ENCODE measurements around the gene RPIA. TPM values are rescaled to one million over a fixed set of nuclear protein-coding genes. Genes with fewer than 3 reads are reported as not detected.
A peak's percentile ranks its signal among the peaks of the same experiment; 100 is the strongest.
"Not testable (repeated sequence)": the region's sequence is repeated elsewhere in the genome, so short reads cannot be mapped to it uniquely, and the experiment has no call there.

The RPIA gene
- polyA plus RNA-seq, 3 donors, result 29.7 to 35.7 (median 33.1) TPM

GRCh38 chr2:88724643-88725332, 33.3 kb downstream of the RPIA start:
- peak; percentile 31 for DNase-seq

- no peak for DNase-seq
Observed at GRCh38 chr2:88729061-88729745, 37.7 kb downstream of the RPIA start.

- no peak for DNase-seq
Observed at GRCh38 chr2:88733155-88733902, 41.9 kb downstream of the RPIA start.

DNA sequence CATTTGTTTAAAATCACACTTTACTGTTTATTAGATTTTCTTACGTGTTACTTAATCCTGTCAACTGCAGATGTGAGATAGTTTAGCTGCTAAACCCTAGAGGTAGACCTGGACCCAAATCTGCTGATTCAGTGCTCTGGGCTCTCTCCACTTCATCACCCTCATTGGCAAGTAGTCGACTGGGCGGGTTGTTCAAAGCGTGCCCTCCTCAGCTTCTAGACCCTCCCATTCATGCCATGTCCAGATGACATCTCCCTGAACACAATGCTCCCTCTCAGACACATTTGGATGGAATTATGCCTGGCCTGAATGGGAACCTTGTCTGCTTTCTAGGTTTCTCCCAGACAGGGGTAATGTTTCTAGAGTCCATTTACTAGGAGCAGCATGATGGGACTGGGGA, 43.7 kb downstream of the RPIA start:
- no peak for DNase-seq

DNA sequence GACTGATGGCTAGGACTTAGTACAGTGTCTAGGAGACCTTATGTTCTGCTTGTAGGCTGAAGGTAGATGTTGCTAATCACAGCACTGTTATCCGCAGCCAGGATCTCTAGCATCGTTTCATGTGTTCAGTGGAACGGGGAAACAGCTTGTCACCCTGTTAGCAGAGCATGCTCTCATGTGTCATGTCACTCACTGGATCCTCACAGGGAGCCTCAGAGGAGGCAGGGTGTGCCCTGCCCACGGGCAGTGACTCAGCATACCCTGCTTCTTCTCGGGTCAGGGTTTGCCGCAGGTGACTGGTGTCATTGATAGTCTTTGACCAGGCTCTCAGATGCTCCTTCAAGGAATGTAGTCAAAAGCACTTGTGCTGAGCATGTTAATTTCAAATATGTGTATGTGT, 44.4 kb downstream of the RPIA start:
- no peak for DNase-seq

- no peak for DNase-seq
Observed at GRCh38 chr2:88736437-88736836, 45.0 kb downstream of the RPIA start.

DNA sequence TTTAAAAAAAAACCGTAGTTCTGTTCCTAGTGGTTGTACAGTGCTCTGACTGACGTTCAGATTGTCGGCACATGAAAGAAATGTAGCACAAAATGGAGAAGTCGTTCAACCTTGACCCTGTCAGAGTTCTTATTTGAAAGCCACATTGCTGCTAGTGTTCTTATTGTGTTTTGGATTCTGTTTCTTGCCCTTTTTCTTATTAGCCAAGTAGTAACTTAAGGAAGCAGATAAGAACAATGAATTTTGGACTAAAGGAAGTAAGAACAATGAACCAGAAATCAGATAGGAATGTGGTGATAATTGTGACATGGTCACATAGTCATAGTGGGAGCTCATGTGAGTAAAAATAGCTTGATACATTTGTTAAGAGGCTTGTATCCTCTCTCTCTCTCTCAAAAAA, 45.9 kb downstream of the RPIA start:
- DNase-seq, result peak; percentile 9

DNA sequence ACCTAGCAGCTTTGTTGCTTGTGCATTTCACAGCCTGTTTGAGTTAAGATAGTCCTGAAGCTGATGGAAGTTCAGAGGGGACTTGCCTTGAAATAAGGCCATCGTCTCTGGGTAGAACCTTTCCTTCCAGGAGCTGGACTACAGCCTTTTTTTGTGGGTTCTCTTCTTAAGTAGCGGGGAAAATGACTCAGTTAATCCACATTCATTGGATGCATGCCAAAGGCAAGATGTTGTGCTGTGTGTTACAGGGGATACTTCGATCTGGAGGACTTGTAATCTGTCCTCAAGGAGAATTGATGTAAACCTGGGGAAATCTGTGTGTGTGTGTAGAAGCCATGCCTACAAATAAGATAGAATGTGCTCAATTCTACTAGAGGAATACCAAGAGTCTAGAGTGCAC, 46.8 kb downstream of the RPIA start:
- DNase-seq, result no peak

DNA sequence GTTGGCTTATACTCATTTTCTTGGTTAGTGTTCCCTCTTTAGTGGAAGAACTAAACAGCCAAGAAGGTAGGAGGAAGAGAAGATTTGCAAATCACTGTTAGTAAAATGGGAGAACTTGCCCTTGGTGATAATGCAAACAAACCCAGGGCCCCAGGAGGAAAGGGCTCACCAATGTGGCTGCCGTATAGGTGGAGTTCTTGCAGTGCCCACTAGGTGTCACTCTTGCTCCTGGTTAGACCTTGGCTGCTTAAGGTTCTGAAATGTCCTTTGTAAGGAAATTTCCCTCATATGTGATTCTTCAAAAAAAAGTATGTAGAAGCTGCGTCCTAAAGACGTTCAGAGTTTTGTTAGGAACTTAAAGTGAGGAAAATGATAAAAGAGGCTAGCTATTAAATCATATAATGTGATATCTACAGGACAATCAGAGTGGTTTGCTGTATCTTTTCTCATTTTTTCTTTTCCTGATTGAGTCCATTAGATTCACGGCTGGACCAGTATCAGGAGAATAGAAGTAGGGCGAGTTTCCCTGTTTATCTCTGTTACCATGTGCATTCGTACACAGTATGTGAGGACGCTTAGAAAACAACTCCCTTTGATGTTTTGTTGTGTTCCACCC, 48.6 kb downstream of the RPIA start:
- peak; percentile 52 for DNase-seq

DNA sequence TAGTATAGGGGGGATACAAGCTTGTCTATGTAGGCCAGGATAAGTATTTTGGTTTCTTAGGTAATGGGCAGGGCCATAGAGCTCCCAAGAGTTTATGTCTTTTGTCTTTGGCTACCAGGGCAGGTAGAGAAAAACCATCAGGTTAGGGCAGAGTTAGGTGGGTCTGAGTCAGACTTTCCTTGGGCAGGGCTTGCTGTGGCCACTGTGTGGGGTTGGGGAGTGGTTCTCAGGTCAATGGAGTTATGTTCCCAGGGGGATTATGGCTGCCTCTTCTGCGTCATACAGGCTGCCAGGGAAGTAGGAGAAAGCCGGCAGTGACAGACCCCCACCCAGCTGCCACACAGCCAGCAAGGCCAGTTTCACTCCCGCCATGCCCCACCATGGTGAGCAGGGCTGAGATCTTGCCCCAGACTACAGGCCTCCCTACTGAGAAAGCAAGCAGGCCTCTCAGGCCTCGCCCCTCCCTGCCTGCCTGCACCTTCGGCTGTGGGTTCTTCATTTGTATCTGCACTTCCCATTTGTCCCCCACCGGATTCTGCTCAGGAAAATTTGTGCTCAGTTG, 55.5 kb downstream of the RPIA start:
- DNase-seq, result no peak

DNA sequence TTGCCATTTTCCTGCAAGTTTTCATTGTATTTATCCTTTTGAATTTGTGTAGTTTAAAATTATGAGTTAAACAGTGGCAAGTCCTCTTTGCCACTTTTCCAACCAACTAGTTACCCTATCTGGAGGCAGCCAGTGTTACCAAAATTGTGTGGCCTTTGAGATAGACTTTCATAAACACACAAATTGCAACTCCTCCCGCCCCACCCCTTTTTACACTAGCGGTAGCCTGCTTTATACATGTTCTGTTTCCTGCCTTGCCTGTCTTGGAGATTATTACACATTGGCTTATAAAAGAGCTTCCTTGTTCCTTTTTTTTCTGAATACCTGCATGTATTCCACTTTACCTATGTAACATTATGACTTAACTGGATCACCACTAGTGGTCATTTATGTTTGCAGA, 56.5 kb downstream of the RPIA start:
- no peak for DNase-seq

DNA sequence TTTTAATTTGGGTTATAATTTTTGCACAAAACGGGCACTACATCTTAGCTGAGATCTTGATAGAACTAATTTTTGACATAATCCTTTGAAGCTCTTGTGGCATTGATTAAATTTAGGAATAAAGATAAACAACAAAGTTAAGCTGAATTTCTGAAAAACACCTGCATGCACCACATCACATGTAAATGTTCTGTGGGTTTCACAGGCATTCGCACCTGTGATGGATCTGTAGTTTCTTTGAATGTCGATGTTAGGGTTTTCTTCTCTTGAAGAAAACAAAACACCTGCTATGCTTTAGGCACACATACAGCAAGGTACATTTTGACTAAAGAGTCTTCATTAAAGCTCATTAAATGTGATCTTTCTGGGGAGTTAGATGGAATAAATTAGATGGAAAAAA, 60.3 kb downstream of the RPIA start:
- no peak for DNase-seq

GRCh38 chr2:88753833-88754584, 62.5 kb downstream of the RPIA start:
- no peak for DNase-seq

GRCh38 chr2:88754585-88755320, 63.3 kb downstream of the RPIA start:
- DNase-seq, result no peak

DNA sequence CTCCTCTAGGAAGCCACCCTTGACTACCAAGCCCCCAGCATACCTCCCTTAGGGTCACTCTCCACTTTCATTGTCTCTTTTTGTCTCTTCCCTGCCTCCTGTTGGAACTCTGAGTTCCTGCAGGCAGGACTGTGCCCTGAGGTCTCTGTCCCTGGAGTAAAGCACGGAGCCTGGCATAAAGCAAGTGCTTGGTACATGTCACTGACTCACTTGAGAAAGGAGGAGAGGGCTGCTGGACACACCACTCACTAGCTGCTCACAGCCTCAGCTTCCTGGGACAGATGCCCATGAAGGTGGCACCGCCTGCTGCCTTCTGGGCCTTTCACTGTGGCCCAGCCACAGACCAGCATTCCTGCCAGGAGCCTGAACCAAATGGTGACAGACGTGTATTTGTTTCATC, 64.4 kb downstream of the RPIA start:
- no peak for DNase-seq

DNA sequence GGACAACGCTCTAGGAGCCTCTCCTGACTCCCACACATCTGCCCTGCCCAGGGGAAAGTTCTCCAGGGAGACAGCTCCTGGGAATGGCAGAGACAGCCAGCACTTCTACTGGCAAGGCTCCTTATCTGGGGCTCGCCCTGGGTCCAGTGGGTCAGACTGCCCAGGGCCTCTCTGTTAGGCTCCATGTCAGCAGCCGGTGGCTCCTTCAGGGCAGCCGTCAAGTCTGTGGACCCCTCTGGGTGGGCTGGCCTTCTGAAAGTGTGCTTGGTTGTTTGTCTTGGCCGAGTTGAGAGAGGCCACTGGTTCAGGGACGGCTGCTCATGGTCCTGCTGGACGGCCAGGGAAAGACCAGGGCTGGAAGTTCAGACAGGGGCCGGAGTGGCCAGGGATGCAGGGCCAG, 65.6 kb downstream of the RPIA start:
- DNase-seq, result no peak

- DNase-seq, result not testable (repeated sequence)
Observed at GRCh38 chr2:88758702-88759101, 67.2 kb downstream of the RPIA start.

DNA sequence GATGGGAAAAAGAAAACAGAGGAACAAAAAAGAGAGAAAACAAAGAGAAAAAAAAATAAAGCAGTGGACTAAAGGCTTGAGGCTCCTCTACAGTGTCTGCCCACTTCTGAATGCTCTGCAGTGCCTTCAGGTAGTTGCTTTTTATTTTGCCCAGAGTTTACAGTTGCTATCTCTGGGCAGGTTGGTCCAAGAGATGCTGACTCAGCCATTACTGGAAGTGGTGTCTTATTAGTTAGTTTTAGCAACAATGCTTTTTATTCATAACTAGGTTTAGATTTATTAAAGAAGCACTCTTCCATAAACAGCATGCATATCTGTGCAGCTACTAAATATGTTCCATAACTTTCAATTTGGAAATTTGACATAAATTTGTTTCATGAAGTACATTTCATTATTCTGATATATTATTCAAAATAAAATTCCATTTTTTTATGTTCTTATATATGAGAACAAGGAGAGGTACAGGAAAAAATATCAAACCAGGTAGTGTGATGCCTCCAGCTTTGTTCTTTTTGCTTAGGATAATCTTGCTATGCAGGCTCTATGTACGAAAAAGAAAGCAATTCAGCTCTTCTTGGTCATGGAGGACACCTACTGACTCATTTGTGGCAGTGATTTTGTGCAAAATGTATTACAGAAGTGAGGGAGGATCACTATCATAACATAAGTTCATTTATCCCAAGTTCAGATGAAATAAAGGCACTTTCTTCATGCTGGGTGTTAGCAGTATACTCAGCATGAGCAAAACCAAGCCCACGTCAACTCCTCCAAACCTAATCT, 69.5 kb downstream of the RPIA start:
- DNase-seq, result no peak

DNA sequence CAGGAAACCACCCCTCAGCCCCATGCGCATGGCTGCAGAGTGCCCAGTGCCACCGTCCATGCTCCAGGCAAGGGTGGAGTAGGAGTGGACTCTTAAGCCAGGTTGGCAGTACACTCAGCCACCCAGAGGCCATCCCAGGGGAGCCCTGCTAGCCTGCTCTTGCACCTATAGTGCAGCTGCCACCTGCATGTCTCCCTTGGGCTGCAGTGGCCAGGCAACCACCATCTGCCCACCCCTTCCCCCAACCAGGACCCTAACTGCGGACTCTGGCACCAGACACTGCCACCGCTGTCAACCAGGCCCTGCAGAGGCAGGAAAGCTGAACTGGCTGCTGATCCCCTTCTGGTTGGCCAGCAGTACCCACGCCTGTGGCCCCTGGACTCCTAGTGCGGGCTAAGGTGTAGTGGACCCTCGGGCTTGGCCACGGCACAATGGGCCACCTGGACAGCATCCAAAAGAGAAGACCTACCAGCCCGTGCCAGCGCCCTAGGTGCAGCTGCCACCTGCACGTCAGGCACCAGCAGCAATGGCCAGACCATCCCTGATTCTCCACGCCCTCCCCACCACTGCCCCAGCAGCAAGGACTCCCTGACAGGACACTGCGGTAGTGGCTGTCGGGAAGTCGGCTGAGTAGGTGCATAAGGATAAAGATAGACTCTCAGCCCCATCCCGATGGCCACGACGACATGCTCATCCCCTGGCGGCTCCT, 72.8 kb downstream of the RPIA start:
- no peak for DNase-seq

DNA sequence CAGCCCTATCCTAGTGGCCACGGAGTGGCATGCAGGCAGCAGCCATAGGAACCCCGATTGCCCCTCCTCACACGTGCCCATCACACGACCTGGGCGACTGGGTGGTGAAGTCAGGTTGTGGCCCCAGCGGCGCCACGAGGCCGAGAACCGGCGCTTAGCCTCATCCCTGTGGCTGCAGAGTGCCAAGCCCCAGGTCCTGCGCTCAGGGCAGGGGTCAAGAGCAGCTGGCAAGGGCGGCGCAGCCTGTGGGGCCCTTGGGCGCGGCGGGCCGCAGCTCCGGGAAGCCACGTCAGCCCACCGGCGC, 73.3 kb downstream of the RPIA start:
- no peak for DNase-seq
